ENCODE measurements around the gene CNNM2.
"Not testable (repeated sequence)": the region's sequence is repeated elsewhere in the genome, so short reads cannot be mapped to it uniquely, and the experiment has no call there.

Gene CNNM2

GRCh38 chr10:103120546-103120945, 202.5 kb downstream of the CNNM2 start:
- no peak for DNase-seq (ENCODE audit: low read depth)
- H3K4me3 ChIP-seq (ENCODE audit: control insufficient read depth, low read depth, low read length) = no peak overlapping the region
- no peak for TF ChIP-seq CTCF (conservative IDR thresholded peaks at IDR 0.05; ENCODE audit: control insufficient read depth, insufficient read depth, low read depth, low read length)

GRCh38 chr10:103120977-103121735, 203.1 kb downstream of the CNNM2 start:
- DNase-seq (ENCODE audit: low read depth) = peak; percentile 42
- no peak overlapping the region for H3K4me3 ChIP-seq (ENCODE audit: control insufficient read depth, low read depth, low read length)
- TF ChIP-seq CTCF (conservative IDR thresholded peaks at IDR 0.05; ENCODE audit: control insufficient read depth, insufficient read depth, low read depth, low read length) = no peak

- H3K4me3 ChIP-seq (ENCODE audit: control insufficient read depth, low read depth, low read length) = no peak overlapping the region
- TF ChIP-seq CTCF (conservative IDR thresholded peaks at IDR 0.05; ENCODE audit: control insufficient read depth, insufficient read depth, low read depth, low read length) = no peak
- no peak for DNase-seq (ENCODE audit: low read depth)
Observed at GRCh38 chr10:103123282-103124024, 205.4 kb downstream of the CNNM2 start.

- no peak for TF ChIP-seq CTCF (conservative IDR thresholded peaks at IDR 0.05; ENCODE audit: control insufficient read depth, insufficient read depth, low read depth, low read length)
- H3K4me3 ChIP-seq (ENCODE audit: control insufficient read depth, low read depth, low read length) = no peak overlapping the region
- DNase-seq (ENCODE audit: low read depth) = no peak
Observed at GRCh38 chr10:103124420-103125096, 206.5 kb downstream of the CNNM2 start.

GRCh38 chr10:103125323-103126267, 207.5 kb downstream of the CNNM2 start:
- H3K4me3 ChIP-seq (ENCODE audit: control insufficient read depth, low read depth, low read length) = no peak overlapping the region
- no peak for TF ChIP-seq CTCF (conservative IDR thresholded peaks at IDR 0.05; ENCODE audit: control insufficient read depth, insufficient read depth, low read depth, low read length)
- DNase-seq (ENCODE audit: low read depth) = no peak

GRCh38 chr10:103127241-103127640, 209.1 kb downstream of the CNNM2 start:
- H3K4me3 ChIP-seq (ENCODE audit: control insufficient read depth, low read depth, low read length) = no peak overlapping the region
- DNase-seq (ENCODE audit: low read depth) = no peak
- no peak for TF ChIP-seq CTCF (conservative IDR thresholded peaks at IDR 0.05; ENCODE audit: control insufficient read depth, insufficient read depth, low read depth, low read length)

GRCh38 chr10:103130180-103130579, 212.1 kb downstream of the CNNM2 start:
- H3K4me3 ChIP-seq (ENCODE audit: control insufficient read depth, low read depth, low read length) = not testable (repeated sequence)

More at GRCh38 chr10:103130180-103130579, 212.1 kb downstream of the CNNM2 start:
- not testable (repeated sequence) for DNase-seq (ENCODE audit: low read depth)
